ENCODE results near the gene LRRTM4.
"Not testable (repeated sequence)": the region's sequence is repeated elsewhere in the genome, so short reads cannot be mapped to it uniquely, and the experiment has no call there.

The LRRTM4 gene

DNA sequence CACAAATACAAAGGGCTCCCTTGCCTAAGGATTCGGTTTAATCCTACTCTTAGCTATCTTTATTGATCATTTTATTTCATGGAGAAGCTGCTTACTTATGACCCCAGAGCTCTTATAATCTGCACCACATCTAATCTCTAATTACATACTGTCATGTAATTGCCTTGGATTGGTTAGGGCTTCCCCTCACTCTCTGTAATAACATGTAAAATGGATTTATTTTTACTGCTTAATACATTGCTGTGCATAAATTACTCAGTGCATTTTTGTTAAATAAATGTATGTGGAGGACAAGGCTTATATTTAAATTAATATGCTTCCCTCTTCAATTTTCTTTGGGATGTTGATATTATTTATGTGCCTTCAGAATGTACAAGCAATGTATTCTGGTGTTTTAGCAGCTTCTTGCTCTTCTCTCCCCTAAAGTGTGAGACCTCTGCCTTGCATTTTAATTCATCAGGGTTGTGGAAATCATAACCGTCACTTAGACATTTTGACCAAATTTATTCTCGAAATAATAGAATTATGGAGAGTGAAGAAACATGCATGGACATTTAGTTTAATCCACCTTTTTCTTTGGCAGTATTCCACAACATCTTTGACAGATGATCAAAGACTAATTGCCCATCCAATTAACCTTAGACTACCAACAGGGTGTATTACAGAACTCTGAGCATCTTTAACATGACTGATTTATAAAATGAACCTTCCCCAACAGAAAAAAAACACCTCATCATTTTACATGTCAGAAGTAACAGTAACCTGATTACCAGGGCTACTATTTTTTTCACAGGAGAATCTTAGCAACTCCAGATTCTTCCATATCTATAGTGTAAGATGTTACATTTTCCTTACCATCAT, 692.6 kb downstream of the LRRTM4 start:
- no peak for DNase-seq

DNA sequence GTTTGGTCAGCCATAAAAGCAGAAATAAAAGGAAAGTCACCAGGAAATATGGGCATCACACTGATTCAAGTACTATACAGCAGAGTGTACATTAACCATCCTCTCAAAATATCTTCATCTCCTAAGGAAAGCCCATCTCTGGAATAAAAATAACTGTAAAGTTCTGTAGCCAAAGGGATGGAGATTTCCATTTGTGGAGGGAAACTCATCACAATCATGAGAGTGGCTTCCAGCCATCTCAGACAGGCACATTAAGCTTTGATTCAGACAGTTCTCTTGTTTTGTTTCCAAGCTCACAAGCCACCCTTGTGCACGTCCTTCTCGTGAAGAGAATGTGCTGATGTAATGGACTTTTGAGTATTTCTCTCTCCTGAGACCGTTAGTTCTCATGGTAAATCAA, 695.5 kb downstream of the LRRTM4 start:
- no peak for DNase-seq

DNA sequence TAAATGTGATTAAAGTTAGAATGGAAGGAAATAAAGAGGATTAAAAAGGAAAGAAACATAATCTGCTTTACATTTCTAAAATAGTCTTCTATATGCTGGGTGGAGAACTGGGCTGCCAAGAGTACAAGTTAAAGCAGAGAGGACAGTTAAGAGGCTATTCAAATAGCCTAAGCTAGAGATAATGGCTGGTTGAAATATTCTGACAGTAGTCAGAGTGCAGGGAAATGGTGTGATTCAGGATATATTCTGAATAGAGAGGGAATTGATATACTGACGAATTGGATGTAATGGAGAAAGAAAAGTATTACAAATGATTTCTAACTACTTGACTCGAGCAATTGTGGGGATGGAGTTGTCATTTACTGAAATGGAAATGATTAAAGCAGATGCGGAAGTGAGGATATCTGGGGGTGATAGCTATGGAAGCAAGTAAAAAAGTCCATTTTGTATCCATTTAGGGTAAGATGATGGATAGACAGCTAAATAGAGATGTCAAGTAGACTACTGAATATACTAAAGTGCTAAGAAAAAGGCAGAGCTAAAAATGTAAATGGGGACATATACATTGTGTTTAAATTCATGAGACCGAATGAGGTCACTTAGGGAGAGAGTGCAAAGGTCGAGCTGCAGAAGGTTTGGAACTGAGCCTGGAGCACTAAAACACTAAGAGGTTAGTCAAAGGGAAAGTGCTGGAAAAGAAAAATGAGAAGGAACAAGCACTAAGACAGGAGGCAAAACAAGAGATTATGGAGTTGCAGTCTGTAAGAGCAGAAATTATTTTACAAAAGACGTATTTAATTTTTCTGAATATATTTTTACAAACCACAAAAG, 696.8 kb downstream of the LRRTM4 start:
- DNase-seq = no peak

DNA sequence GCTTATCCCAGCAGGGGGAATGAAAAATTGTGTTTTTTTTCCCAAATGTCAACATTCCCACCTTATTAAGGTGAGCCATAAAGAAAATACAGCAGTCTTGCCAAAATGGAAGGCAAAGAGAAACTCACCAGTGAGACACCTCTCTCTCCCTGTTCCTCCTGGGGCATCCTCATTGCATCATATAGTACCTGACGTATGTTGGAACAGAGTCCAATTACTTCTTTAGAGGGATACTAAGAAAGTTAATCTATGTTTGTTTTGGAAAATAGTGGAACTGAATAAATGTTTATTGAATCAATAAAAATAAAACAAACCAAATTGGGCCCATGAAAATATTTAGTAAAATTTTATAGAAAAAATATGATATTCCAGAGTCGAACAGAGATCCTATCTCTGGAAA, 700.4 kb downstream of the LRRTM4 start:
- no peak for DNase-seq

DNA sequence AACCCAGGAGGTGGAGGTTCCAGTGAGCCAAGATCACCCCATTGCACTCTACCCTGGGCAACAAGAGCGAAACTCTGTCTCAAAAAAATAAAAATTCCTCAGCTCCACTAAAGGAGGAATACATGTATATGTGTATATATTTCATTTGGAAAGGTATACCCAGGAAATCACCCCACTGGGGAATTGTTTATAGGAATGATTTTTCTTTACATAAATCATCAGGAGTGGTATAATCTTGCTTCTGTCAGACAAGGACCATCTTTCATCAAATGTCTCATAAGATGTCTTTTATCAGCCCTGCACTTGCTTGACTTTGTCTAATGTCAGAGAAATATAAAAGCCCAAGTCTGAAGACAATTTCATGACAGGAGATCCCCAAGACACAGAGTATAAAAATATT, 709.1 kb downstream of the LRRTM4 start:
- DNase-seq = no peak

DNA sequence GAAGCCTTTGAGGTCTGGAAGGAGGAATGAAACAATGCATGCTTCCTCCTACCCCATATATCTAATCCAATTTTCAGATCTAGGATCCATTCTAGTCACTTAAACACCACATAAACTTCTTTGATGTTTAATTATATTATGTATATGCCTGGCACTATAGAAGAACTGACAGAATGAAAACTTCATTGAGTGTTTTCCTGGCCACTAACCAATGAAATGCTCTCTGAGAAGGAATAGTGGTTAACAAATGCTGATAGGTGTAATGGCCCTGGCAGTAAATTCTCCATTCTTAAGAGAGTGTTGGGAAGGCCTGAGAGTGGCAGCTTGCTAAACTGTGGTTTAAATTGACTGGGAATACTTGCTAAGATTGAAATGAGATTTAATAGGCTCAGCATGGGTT, 710.0 kb downstream of the LRRTM4 start:
- no peak for DNase-seq

DNA sequence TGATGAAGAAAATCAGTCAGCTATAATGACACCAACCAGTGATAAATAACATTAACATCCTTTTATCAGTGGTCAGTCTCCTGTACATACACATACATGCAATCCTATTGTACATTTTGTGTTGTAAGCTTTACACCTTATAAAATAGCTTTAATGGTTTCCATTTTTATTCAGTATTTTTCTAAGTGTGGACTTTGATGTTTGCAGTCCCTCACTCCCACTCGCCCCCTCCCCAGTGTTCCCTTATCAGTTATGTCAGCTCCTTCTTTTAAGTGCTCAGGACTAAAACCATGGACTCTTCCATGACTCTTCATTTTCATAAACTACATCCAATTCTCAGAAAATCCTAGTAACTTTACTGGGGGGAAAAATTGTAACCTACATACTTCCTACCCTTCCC, 713.0 kb downstream of the LRRTM4 start:
- DNase-seq = no peak

DNA sequence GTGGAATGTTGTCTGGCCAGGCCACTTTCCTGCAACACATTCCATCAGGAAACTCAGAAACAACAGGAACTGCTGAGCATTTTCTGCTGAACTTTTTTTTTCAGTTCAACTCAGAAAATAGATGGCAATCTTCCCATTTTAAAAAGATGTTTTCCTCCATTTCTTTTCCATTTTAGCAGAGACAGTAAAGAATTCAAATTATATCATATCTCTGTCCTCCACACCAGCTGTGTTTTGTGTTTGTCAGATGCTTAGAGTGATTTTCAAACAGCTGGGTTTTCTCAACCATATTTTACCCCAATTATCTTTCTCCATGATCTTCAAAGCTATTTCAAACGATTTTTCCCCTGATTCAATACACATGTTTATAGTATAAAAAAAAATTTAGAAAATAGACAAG, 713.4 kb downstream of the LRRTM4 start:
- DNase-seq = no peak

DNA sequence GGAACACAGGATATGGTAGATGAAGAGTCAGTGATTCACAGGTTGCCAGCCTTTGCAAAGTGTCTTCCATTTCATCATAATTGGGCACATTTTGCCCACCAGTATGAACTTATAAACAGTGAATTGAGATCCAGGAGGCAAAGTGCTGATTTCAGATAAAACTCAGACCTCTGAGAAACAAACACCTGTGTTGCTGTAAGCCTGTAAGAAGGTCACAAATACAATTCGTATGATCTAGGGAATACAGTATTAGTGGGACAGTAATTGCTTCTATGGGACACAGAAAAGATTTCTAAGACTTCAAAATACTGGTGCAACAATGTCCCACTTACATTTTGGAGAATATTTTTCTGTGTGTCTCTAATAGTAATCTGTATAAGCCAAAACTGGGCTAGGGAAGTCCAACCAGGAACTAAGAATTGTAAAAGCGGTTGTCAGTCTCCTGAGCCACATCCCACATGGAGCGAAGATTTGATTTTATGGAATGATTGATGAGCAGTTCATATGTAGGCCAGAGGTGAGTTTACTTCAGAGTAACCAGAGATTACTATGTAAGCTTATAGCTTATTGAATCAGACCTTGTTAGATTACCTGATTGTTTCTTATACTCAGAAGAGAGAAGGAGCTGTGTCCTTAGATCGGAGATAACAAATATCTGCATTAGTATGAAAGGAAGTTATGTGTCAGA, 728.4 kb downstream of the LRRTM4 start:
- DNase-seq = no peak

DNA sequence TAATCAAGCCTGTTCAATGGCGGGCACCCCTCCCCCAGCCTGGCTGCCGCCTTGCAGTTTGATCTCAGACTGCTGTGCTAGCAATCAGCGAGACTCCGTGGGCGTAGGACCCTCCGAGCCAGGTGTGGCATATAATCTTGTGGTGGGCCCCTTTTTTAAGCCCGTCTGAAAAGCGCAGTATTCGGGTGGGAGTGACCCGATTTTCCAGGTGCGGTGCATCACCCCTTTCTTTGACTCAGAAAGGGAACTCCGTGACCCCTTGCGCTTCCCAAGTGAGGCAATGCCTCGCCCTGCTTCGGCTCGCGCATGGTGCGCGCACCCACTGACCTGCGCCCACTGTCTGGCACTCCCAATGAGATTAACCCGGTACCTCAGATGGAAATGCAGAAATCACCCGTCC, 740.9 kb downstream of the LRRTM4 start:
- DNase-seq = not testable (repeated sequence)

DNA sequence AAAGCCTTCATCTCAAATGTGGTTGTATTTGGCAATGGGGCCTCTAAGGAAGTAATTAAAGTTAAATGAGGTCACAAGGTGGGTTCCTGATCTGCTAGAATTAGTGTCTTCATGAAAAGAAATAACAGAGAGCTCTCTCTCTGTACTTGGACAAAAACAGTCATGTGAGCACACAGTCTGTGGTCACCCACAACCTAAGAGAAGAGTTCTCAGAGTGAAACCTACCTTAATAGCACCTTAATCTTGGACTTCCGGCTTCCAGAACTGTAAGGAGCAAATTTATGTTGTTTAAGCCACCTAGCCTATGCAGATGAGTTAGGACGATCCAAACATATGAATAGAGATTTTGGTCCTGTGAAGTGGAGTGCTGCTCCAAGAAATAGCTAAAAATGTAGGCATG, 758.9 kb downstream of the LRRTM4 start:
- DNase-seq = no peak

DNA sequence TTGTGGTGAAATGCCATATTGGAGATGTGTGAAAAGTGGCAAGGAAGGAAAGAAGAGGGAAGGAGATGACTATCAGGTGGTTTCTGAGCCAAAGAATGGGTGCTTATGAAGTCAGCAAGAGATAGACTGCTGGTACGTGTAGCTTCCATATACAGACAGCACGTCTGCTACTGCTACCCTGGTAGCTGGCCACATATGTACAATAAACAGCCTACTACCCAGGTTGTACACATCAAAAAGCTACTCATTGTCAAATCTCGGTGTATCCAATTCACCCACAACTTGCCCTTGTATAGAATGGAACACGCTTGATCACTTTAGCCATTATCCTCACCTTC, 761.8 kb downstream of the LRRTM4 start:
- no peak for DNase-seq

DNA sequence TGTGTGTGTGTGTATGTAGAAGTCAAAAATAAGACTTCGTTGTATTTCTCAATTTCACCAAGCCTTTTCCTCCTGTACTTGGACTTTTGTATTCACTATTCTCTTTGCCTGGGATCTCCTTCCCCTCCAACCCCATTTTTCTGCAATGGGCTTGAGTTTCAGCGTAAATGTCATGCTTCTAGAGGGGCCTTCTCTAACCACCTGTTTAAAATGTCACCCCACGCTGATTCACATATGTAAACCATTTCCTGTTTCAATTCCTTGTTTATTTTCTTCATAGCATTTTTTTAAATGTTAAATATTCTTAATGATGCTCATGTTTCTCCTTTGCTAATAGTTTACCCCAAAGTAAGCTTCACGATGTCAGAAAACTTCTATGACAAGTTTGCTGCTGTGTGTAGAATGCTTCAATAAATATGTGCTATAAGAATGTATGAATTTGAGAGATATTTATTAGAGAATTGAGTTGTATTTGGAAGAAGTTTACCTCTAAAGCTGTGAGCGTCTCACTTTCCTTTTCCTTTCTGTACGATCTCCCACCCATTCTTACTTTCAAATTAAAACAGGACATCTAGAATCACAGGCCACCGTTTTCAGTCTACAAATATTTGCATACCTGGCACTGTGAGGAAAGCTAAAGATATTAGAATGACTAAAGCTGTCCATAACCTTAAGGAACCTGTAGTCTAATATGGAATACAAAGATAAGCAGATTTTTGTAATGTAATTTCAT, 762.4 kb downstream of the LRRTM4 start:
- no peak for DNase-seq

DNA sequence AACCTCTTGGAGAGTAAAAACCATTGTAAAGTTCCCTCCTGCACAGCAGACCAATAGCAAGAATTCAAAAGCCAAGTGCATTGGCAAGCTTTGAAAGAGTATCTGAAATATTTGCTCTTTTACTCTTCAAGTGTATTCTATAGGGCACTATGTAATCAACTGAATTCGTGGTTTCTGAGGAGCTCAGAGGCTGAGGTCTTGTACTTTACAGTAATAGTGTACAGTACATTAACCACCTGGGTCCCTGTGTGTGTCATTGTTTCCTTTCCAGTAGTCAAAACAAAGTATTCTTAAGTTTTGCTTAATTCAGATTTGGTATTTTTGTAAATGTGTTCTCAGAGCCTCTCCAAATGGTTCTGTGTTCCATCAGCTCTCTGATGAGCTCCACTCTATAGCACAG, 769.7 kb downstream of the LRRTM4 start:
- no peak for DNase-seq

DNA sequence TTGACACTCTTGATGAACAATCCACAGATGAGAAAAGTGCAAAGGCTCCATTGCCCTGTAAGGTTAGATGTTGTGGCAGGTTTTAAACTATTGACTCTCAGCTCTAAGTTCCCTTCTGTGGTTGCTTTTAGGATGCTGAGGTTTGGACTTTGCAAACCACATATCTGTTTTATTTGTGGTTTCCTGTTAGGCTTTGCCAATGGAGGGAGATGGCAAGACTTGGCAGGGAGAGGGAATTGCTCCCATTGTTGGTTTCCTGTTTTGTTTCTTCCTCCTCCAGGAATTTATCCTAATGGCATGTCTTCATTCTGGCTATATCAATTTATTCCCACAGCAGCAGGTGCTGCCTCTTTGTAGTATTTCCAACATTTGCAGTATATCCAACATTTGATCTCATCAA, 772.3 kb downstream of the LRRTM4 start:
- DNase-seq = no peak

DNA sequence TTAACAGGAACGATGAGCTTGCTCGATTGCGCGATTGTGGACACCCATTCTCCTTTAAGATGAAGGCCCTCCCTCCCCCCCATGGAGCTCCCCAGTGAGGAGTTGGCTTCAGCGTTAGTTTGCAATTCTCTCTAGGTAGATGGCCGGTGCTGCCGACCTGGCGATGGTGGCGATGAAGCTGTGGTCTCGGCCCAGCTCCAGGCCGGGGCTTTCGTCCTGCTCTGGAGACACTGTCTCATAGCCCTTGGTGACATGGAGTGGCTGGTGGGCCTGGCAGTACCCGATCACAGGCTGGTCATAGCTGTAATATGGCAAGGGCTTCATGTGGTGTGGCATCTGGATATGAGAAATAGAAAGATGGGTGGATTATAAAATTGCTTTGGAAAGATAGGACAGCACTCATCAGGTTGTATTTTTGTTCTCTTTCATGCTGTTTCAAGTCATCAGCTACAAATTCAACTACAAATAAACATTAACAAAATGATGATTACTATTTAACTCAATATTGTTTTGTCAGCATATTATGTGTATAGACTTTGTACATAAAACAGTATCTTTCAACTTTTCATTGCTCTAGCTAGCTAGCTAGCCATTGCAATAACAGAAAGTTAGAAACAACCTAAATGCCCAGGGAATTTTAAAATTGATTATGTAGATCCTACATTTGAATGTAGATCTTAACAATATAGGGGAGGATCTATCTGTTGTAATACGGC, 773.4 kb downstream of the LRRTM4 start:
- no peak for DNase-seq

DNA sequence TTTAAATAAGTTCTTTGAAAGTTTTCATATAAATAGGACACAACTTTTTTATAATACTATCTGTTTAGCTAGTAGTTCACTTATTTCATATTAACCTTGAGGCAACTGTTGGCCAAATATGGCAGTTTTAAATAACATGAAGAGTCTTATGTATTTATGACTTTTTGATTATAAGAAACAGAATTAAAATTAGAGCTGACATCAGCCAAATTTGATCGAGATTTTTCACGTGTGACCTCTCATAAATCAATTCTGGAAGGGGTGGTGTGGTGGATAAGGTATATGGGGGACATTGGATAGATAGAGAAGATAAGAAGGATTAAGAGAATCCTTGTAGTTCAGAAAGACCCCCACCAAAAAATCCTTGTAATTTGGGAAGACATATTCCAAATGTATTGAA, 776.6 kb downstream of the LRRTM4 start:
- DNase-seq = no peak

DNA sequence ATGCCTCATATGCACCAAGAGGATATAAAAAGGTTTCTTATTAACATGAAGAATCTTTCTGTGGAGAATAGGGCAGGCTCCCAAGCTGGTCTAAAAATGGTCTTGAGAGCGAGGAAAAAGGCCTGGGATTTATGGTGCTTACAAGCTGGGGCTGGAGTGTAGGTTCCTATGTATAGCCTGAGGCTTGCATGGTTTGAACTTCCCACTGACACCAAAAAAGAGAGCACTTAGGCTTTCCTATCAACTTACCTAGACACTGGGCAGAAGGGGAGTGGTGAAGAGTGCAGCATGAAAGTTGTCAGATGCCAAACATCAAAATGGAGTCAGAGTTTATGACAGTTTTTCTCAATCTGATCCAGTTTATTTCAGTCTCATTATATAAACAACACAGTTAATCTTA, 784.6 kb downstream of the LRRTM4 start:
- no peak for DNase-seq

DNA sequence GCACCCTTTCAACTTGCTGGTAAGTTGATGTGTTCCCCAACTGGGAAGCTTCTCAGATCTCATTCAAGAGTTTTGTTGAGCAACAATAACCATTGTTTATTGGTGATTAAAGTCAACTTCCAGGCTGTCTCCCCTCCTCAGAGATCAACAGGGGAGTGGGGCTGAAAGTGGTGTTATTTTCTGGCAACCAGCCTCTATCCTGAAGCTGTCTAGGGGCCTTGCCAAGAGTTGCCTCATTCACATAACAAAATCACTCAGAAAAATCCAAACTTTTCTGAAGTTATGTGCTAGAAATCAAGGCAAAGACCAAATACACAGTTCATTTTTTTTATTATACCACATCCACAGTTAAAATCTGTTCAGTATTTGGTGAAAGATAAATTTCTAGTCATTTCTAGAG, 788.4 kb downstream of the LRRTM4 start:
- no peak for DNase-seq

DNA sequence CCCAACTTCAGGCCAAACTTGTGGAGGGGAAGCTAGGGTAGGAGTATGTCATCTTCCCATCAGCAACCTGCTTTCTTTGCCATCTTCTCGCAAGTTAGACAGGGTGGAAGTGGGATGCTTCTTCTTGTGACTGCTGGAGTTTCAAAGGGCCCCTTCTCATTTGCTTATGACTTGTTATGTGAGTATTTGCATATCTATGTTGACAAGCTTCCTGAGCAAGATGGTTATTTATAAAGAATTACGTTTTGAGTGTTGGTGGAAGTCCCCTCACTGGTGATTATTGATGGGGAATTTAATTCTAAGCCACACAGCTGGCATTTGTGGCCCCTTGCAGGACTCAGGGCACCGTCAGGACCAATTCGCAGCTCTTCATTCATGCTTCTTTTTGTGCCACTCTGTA, 791.0 kb downstream of the LRRTM4 start:
- no peak for DNase-seq

DNA sequence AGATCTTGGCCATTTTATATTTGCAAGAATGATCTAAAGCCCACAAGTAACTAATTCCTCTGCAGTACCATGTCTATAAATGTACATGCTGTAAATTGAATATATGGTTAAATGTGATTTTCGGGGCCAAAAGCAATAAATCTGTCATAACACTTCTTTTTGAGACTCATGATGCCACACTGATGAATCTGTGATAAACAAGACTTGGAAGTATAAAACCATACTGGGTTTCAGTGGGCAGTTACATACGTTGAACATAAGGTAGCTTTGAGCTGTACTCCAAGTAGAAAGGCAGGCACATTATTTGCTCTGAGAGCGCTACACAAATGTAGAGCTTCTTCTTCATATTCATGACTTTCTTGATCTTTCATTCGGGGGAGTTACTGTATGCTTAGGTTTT, 792.2 kb downstream of the LRRTM4 start:
- DNase-seq = no peak

DNA sequence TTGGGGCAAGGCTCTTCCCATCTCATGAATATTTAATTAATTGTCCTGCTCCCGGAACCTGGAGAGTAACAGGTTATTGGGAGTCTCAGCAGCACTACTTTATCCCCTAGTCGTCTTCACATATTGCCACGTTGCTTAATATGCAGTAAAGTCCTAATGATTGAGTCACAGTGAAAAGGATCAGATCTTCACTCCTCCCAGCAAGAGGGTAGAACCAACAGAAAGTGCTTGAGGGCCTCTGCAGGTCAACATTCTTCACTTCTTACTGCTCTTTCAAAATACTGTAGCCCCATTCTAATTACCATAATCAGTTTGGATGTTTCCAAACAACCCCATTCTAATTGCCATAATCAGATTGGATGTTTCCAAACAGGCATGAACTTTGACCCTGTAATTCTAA, 801.0 kb downstream of the LRRTM4 start:
- DNase-seq = no peak

DNA sequence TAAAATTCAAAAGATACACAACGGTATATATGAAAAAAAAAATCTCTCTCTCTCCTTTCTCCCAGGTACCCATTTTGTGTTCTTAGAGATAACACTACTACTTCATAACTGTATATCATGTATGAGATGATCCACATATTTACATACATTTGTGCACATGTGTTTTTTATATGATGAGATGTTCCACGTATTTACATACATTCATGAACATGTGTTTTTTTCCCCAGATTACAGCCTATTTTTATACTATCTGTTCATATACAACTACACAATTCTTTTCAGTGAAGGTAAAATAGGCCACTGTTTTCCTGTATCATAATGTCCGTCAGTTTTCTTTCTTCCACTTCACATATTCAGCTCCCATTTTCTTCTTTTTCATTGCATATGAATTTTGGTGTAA, 808.9 kb downstream of the LRRTM4 start:
- no peak for DNase-seq
